H9 (cell line): ENCODE results near the gene SLC14A1. TPM values are rescaled to one million over a fixed set of nuclear protein-coding genes. Genes with fewer than 3 reads are reported as not detected.

Source experiments
- DNase-seq: peaks from one replicate; pipeline ENCODE4 v3.0.0-alpha.2; 2017
- H2AFZ ChIP-seq: one replicate; pipeline ENCODE4 v1.6.1; 2013; ENCODE audit warnings: mild to moderate bottlenecking, low read length, control low read depth, moderate library complexity
- H2AK5ac ChIP-seq: 2 replicates; pipeline ENCODE4 v1.6.1; 2013; ENCODE audit warnings: low read length, control low read depth, mixed read lengths; ENCODE audit not compliant: insufficient read length
- H2BK120ac ChIP-seq: one replicate; pipeline ENCODE4 v1.6.1; 2013; ENCODE audit warnings: low read depth, mild to moderate bottlenecking, low read length, control low read depth, inconsistent platforms; ENCODE audit not compliant: poor library complexity, severe bottlenecking
- H2BK12ac ChIP-seq: 2 replicates; pipeline ENCODE4 v1.6.1; 2013; ENCODE audit warnings: low read length, control low read depth, mixed read lengths, low read depth; ENCODE audit not compliant: insufficient read length
- H2BK15ac ChIP-seq: 2 replicates; pipeline ENCODE4 v1.6.1; 2013; ENCODE audit warnings: low read depth, low read length, control low read depth
- H2BK20ac ChIP-seq: one replicate; pipeline ENCODE4 v1.6.1; 2013; ENCODE audit warnings: low read depth, mild to moderate bottlenecking, low read length, control low read depth, inconsistent platforms; ENCODE audit not compliant: poor library complexity, severe bottlenecking
- H2BK5ac ChIP-seq: 2 replicates; pipeline ENCODE4 v1.6.1; 2013; ENCODE audit warnings: low read length, control low read depth, mixed read lengths; ENCODE audit not compliant: insufficient read length
- H3K14ac ChIP-seq: 2 replicates; pipeline ENCODE4 v1.6.1; 2013; ENCODE audit warnings: low read length, control low read depth; ENCODE audit not compliant: insufficient read depth
- H3K18ac ChIP-seq: 2 replicates; pipeline ENCODE4 v1.6.1; 2013; ENCODE audit warnings: low read depth, mild to moderate bottlenecking, mixed read lengths, low read length, control low read depth; ENCODE audit not compliant: insufficient read length
- H3K23ac ChIP-seq: 2 replicates; pipeline ENCODE4 v1.6.1; 2013; ENCODE audit warnings: low read length, control low read depth, mixed read lengths, low read depth; ENCODE audit not compliant: insufficient read length
- H3K23me2 ChIP-seq: 2 replicates; pipeline ENCODE4 v1.6.1; 2013; ENCODE audit warnings: low read depth, mild to moderate bottlenecking, mixed read lengths, low read length, control low read depth; ENCODE audit not compliant: insufficient read length, poor library complexity, severe bottlenecking
- H3K27ac ChIP-seq: 2 replicates; pipeline ENCODE4 v1.5.1; 2013; ENCODE audit warnings: low read length, control low read depth, mixed read lengths, low read depth; ENCODE audit not compliant: insufficient read length
- H3K27me3 ChIP-seq: 2 replicates; pipeline ENCODE4 v1.6.1; 2013; ENCODE audit warnings: low read length, control low read depth, inconsistent platforms; ENCODE audit not compliant: insufficient read depth
- H3K4ac ChIP-seq: 2 replicates; pipeline ENCODE4 v1.6.1; 2013; ENCODE audit warnings: low read depth, mild to moderate bottlenecking, control low read depth, inconsistent platforms, low read length, moderate library complexity
- H3K4me1 ChIP-seq: 2 replicates; pipeline ENCODE4 v1.6.1; 2013; ENCODE audit warnings: low read length, control low read depth, inconsistent platforms; ENCODE audit not compliant: insufficient read depth
- H3K4me2 ChIP-seq: 2 replicates; pipeline ENCODE4 v1.6.1; 2013; ENCODE audit warnings: low read length, control low read depth, mixed read lengths; ENCODE audit not compliant: insufficient read length, insufficient read depth
- H3K56ac ChIP-seq: 2 replicates; pipeline ENCODE4 v1.6.1; 2013; ENCODE audit warnings: low read depth, mild to moderate bottlenecking, mixed read lengths, low read length, control low read depth; ENCODE audit not compliant: insufficient read length
- H3K79me1 ChIP-seq: 2 replicates; pipeline ENCODE4 v1.6.1; 2013; ENCODE audit warnings: low read depth, mild to moderate bottlenecking, moderate library complexity, low read length, control low read depth, inconsistent platforms; ENCODE audit not compliant: insufficient read depth, poor library complexity, severe bottlenecking
- H3K79me2 ChIP-seq: 2 replicates; pipeline ENCODE4 v1.6.1; 2013; ENCODE audit warnings: low read length, control low read depth, inconsistent platforms; ENCODE audit not compliant: insufficient read depth
- H3K9ac ChIP-seq: 2 replicates; pipeline ENCODE4 v1.6.1; 2013; ENCODE audit warnings: low read length, control low read depth, mixed read lengths; ENCODE audit not compliant: insufficient read length; ENCODE audit errors: extremely low read depth
- H3K9me3 ChIP-seq: one replicate; pipeline ENCODE4 v1.6.1; 2013; ENCODE audit warnings: low read depth, low read length, inconsistent platforms; ENCODE audit not compliant: control insufficient read depth
- H3T11ph ChIP-seq: one replicate; pipeline ENCODE4 v1.6.1; 2013; ENCODE audit warnings: mild to moderate bottlenecking, low read length, control low read depth, inconsistent platforms
- H4K20me1 ChIP-seq: one replicate; pipeline ENCODE4 v1.6.1; 2013; ENCODE audit not compliant: control insufficient read depth, insufficient read length, insufficient read depth
- H4K5ac ChIP-seq: 2 replicates; pipeline ENCODE4 v1.6.1; 2013; ENCODE audit warnings: low read depth, mild to moderate bottlenecking, mixed read lengths, low read length, control low read depth; ENCODE audit not compliant: insufficient read length
- H4K8ac ChIP-seq: replicated peaks from 2 replicates; pipeline ENCODE4 v1.6.1; 2013; ENCODE audit warnings: low read length, control low read depth, mixed read lengths, low read depth; ENCODE audit not compliant: insufficient read length
- H4K91ac ChIP-seq: 2 replicates; pipeline ENCODE4 v1.6.1; 2013; ENCODE audit warnings: low read depth, mild to moderate bottlenecking, moderate library complexity, mixed read lengths, low read length, control low read depth; ENCODE audit not compliant: insufficient read length
- H3K27ac Mint-ChIP-seq, 3 experiments: 2 replicates in 2 of 3; 3 replicates in 1 of 3; pipeline ENCODE4 v1.8.0; 2020 to 2021; ENCODE audit warnings: mixed read lengths in 3 of 3, mild to moderate bottlenecking in 1 of 3, moderate library complexity in 1 of 3
- H3K27me3 Mint-ChIP-seq: 2 replicates; pipeline ENCODE4 v1.8.0; 2021; ENCODE audit warnings: low read depth, mild to moderate bottlenecking, moderate library complexity, mixed read lengths
- H3K36me3 Mint-ChIP-seq, 3 experiments: 2 replicates in 2 of 3; 3 replicates in 1 of 3; pipeline ENCODE4 v1.8.0; 2020 to 2021; ENCODE audit warnings: low read depth in 3 of 3, mixed read lengths in 3 of 3; ENCODE audit not compliant: insufficient read depth in 1 of 3
- H3K4me1 Mint-ChIP-seq, 2 experiments: 2 replicates each; pipeline ENCODE4 v1.8.0; 2020; ENCODE audit warnings: mixed read lengths in 2 of 2
- H3K4me3 Mint-ChIP-seq, 2 experiments: 2 replicates in 1 of 2; 3 replicates in 1 of 2; pipeline ENCODE4 v1.8.0; 2020 to 2021; ENCODE audit warnings: mild to moderate bottlenecking in 2 of 2, mixed read lengths in 2 of 2, moderate library complexity in 1 of 2
- H3K9me3 Mint-ChIP-seq, 2 experiments: 2 replicates in 1 of 2; 3 replicates in 1 of 2; pipeline ENCODE4 v1.8.0; 2020; ENCODE audit warnings: mild to moderate bottlenecking in 2 of 2, mixed read lengths in 2 of 2, moderate library complexity in 1 of 2
- CTCF ChIP-seq: fragments of 200-600 bp; sonication (generic); conservative IDR thresholded peaks from 3 replicates; pipeline ENCODE4 v1.8.0; 2021; ENCODE audit warnings: antibody characterized with exemption, mild to moderate bottlenecking
- WGBS: extraction: QIAGEN DNeasy Blood & Tissue Kit; methylation state at CpG from one replicate; pipeline ENCODE4 v1.1.7; 2013; ENCODE audit warnings: missing lambda C conversion rate, low lambda C conversion rate, mixed read lengths; ENCODE audit not compliant: insufficient read length; ENCODE audit errors: extremely low coverage; 5-methylcytosine and 5-hydroxymethylcytosine counted together
- total RNA-seq: library from RNA; stranded (reverse); gene quantifications from 2 replicates; pipeline ENCODE4 v1.2.1, GENCODE V29; 2021

The SLC14A1 gene
- total RNA-seq, 1 experiment from 2014 or later, result not detected

GRCh38 chr18:45733535-45733934, 9.6 kb downstream of the SLC14A1 start:
- no peak overlapping the region for H3K56ac ChIP-seq
- no peak overlapping the region for H2BK12ac ChIP-seq
- no peak overlapping the region for H2AFZ ChIP-seq
- Mint-ChIP-seq H3K27ac (peak overlapping the region in 1 of 3 experiments; percentile 30; a peak in 1 of 7 replicates), H3K4me1 (peaks cover 17 to 18% of the 10 kb centered on the region in 2 experiments), H3K9me3 (peaks cover 0 to 2% of the 10 kb centered on the region in 2 experiments; a peak in 1 of 5 replicates), H3K36me3 (no peaks in the 10 kb centered on the region), H3K4me3 (no peak overlapping the region), H3K27me3 (no peaks in the 10 kb centered on the region)
- H3K79me1 ChIP-seq, result no peaks in the 10 kb centered on the region
- H4K20me1 ChIP-seq, result no peaks in the 10 kb centered on the region
- H2AK5ac ChIP-seq, result no peak overlapping the region
- TF ChIP-seq CTCF, result peak; percentile 75
- no peak overlapping the region for H3K4me2 ChIP-seq
- no peak overlapping the region for H3K23ac ChIP-seq
- H4K8ac ChIP-seq, result no peak overlapping the region
- no peak overlapping the region for H4K5ac ChIP-seq
- no peak overlapping the region for H3K18ac ChIP-seq
- no peaks in the 10 kb centered on the region for H3K23me2 ChIP-seq
- no peak overlapping the region for H3K9ac ChIP-seq
- H3K27ac ChIP-seq, result no peak overlapping the region
- H3K27me3 ChIP-seq, result no peaks in the 10 kb centered on the region
- H2BK20ac ChIP-seq, result no peak overlapping the region
- no peak overlapping the region for H4K91ac ChIP-seq
- H3K14ac ChIP-seq, result no peak overlapping the region
- no peaks in the 10 kb centered on the region for H3K9me3 ChIP-seq
- H2BK5ac ChIP-seq, result no peak overlapping the region
- H3K4ac ChIP-seq, result no peak overlapping the region
- H2BK15ac ChIP-seq, result no peak overlapping the region
- no CpG with 5 or more reads among the region's 7 CpGs for WGBS
- no peaks in the 10 kb centered on the region for H3K4me1 ChIP-seq
- no peak overlapping the region for H2BK120ac ChIP-seq
- H3K79me2 ChIP-seq, result no peaks in the 10 kb centered on the region
- H3T11ph ChIP-seq, result no peak overlapping the region
- DNase-seq, result peak; percentile 75
